Glutamatergic neuron (in vitro differentiated cells): ENCODE data around the gene MOSPD2. TPM values are rescaled to one million over a fixed set of nuclear protein-coding genes. Genes with fewer than 3 reads are reported as not detected.

ENCODE experiments used
- DNase-seq: peaks from one replicate; pipeline ENCODE4 v3.0.0; 2022
- H3K27ac Mint-ChIP-seq: one replicate; pipeline ENCODE4 v1.8.0; 2020; ENCODE audit warnings: mild to moderate bottlenecking, mixed read lengths, inconsistent platforms; ENCODE audit not compliant: unreplicated experiment
- H3K27me3 Mint-ChIP-seq: one replicate; pipeline ENCODE4 v1.8.0; 2020; ENCODE audit warnings: mild to moderate bottlenecking, moderate library complexity, mixed read lengths, inconsistent platforms; ENCODE audit not compliant: unreplicated experiment
- H3K36me3 Mint-ChIP-seq: one replicate; pipeline ENCODE4 v1.8.0; 2020; ENCODE audit warnings: mild to moderate bottlenecking, mixed read lengths, inconsistent platforms; ENCODE audit not compliant: unreplicated experiment
- H3K4me1 Mint-ChIP-seq: one replicate; pipeline ENCODE4 v1.8.0; 2020; ENCODE audit warnings: mild to moderate bottlenecking, low read depth, mixed read lengths, inconsistent platforms; ENCODE audit not compliant: unreplicated experiment
- H3K4me3 Mint-ChIP-seq: one replicate; pipeline ENCODE4 v1.8.0; 2020; ENCODE audit warnings: mild to moderate bottlenecking, mixed read lengths, inconsistent platforms; ENCODE audit not compliant: unreplicated experiment
- H3K9me3 Mint-ChIP-seq: one replicate; pipeline ENCODE4 v1.8.0; 2020; ENCODE audit warnings: mild to moderate bottlenecking, moderate library complexity, mixed read lengths, inconsistent platforms; ENCODE audit not compliant: unreplicated experiment
- total RNA-seq: library from RNA; stranded (reverse); fragmentation: NEBNext Ultra II Directional; extraction: Animal tissue kit (Norgen Biotek cat#: 25700); gene quantifications from one replicate; pipeline ENCODE4 v1.2.1, GENCODE V29; 2021; ENCODE audit not compliant: unreplicated experiment
- TF ChIP-seq, protein P1 (sequence below): fragments of 200-600 bp; sonication (generic); IDR thresholded peaks from one replicate; pipeline ENCODE4 v1.5.0; 2021; ENCODE audit not compliant: partially characterized antibody, unreplicated experiment

The MOSPD2 gene
- total RNA-seq, 1 donor from 2014 or later: 11.8 TPM

DNA sequence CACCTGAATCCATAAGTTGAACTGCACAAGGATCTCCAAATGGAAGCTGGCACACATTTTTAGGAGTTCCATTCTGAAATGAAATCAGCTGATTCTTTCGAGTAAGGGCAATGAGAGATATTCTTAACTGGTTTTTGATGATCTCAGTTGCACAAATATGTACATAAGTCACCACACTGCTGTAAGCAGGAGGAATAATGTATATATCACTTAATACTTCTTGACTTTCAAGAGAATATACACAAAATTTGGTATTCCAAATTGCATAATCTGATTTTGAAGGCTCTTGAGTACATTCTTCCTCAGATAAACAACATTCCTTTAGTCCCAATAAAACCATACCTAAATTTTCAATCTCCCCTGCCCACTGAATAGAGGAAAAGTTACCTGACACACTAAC is 8.6 kb upstream of the MOSPD2 start:
- Mint-ChIP-seq H3K27me3 (no peaks in the 10 kb centered on the region), H3K36me3 (no peaks in the 10 kb centered on the region), H3K27ac (no peak overlapping the region), H3K9me3 (no peaks in the 10 kb centered on the region), H3K4me3 (no peak overlapping the region), H3K4me1 (no peaks in the 10 kb centered on the region)
- TF ChIP-seq, protein P1, sequence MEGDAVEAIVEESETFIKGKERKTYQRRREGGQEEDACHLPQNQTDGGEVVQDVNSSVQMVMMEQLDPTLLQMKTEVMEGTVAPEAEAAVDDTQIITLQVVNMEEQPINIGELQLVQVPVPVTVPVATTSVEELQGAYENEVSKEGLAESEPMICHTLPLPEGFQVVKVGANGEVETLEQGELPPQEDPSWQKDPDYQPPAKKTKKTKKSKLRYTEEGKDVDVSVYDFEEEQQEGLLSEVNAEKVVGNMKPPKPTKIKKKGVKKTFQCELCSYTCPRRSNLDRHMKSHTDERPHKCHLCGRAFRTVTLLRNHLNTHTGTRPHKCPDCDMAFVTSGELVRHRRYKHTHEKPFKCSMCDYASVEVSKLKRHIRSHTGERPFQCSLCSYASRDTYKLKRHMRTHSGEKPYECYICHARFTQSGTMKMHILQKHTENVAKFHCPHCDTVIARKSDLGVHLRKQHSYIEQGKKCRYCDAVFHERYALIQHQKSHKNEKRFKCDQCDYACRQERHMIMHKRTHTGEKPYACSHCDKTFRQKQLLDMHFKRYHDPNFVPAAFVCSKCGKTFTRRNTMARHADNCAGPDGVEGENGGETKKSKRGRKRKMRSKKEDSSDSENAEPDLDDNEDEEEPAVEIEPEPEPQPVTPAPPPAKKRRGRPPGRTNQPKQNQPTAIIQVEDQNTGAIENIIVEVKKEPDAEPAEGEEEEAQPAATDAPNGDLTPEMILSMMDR: no peak
- DNase-seq: no peak

DNA sequence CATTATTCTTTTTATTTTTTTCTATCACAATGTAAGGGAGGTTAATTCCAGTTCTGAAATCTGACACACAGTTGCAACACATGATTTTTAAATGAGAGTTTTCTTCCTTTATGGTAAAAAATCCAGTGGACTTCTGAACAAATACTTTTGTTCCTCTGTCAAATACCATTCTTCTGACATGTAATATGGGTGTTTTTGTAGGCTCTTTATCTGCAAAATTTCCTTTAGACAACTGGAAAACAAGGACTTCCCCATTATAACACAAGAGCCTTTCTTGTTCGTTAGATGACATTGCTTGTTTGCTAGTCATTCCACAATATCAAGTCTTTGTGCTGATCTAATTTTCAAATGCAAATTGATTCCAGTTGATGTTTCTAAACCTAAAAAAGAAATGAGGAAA is 8.0 kb upstream of the MOSPD2 start:
- Mint-ChIP-seq H3K27me3 (no peaks in the 10 kb centered on the region), H3K36me3 (no peaks in the 10 kb centered on the region), H3K4me1 (no peaks in the 10 kb centered on the region), H3K9me3 (no peaks in the 10 kb centered on the region), H3K4me3 (no peak overlapping the region), H3K27ac (no peak overlapping the region)
- TF ChIP-seq, protein P1: no peak
- no peak for DNase-seq

DNA sequence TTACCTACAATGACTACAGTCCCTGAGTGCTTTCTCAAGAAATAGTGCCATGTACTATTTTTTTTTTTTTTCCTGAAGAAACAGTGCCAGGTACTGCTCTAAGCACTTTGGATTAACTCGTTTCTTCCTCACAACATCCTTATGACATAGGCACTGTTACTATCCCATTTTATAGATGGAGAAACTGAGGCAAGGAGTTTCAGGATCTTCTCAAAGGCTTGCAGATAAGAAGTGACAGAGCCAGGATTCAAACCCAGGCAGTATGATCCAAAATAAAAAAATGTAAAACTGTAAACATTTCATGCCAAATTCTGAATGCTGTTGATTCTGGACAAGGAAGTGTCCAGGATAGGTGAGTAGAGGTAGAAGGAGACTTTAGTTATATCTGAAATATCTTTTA is 1.5 kb upstream of the MOSPD2 start:
- H3K9me3 Mint-ChIP-seq: no peaks in the 10 kb centered on the region
- no peak for DNase-seq
- no peaks in the 10 kb centered on the region for H3K36me3 Mint-ChIP-seq
- no peaks in the 10 kb centered on the region for H3K4me1 Mint-ChIP-seq
- TF ChIP-seq, protein P1: no peak
- H3K27me3 Mint-ChIP-seq: no peaks in the 10 kb centered on the region
- no peak overlapping the region for H3K4me3 Mint-ChIP-seq
- no peak overlapping the region for H3K27ac Mint-ChIP-seq

DNA sequence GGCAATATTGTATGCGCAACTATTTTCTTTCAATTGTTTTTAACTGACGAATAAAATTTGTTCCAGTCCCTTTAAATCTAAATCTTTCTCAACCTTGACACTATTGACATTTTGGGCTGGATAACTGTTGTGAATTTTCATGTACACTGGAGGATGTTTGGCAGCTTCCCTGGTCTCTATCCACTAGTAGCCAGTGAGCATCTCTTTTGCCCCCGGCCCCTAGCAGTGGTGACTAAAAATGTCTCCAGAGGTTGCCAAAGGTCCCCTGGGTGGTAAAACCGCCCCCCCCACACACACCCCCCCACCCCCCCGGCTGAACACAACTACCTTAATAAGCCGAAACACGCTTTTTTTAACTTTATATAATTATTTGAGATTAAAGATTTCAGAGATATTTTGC is 866 bp upstream of the MOSPD2 start:
- Mint-ChIP-seq H3K9me3 (no peaks in the 10 kb centered on the region), H3K27ac (no peak overlapping the region), H3K4me3 (peak overlapping the region; percentile 82), H3K36me3 (no peaks in the 10 kb centered on the region), H3K4me1 (no peaks in the 10 kb centered on the region), H3K27me3 (no peaks in the 10 kb centered on the region)
- peak; percentile 10 for DNase-seq
- TF ChIP-seq, protein P1: no peak

DNA sequence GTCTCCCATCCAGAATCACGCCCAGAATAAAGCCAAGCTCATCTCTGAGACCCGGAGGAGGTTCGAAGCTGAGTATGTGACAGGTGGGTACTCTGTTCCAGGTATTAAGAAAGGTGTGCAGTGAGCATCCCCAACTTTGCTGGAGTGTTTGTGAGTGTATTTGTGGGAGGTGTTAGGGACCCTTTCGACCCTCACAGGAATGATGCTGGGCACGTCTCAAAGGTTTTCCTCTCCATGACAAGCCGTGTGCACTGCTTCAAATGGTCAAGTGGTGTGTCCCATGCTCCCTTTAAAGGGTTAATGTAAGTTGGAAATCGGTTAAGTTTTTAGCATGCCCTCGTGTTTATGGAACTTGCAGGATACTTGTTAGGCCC is 442 bp downstream of the MOSPD2 start:
- Mint-ChIP-seq H3K27me3 (no peaks in the 10 kb centered on the region), H3K4me1 (no peaks in the 10 kb centered on the region), H3K9me3 (no peaks in the 10 kb centered on the region), H3K36me3 (no peaks in the 10 kb centered on the region), H3K4me3 (peak overlapping the region; percentile 83), H3K27ac (peak overlapping the region; percentile 64)
- TF ChIP-seq, protein P1: no peak
- no peak for DNase-seq
